Ishikawa (cell line): ENCODE measurements around the gene ALKBH8.

Experiments used
- CEBPB ChIP-seq: IDR thresholded peaks from 2 replicates; pipeline ENCODE4 v1.6.1; 2012
- CREB1 ChIP-seq: IDR thresholded peaks from 2 replicates; pipeline ENCODE4 v1.6.1; 2012; ENCODE audit warnings: low read depth
- EGR1 ChIP-seq: IDR thresholded peaks from 2 replicates; pipeline ENCODE4 v1.6.1; 2012
- EP300 ChIP-seq: IDR thresholded peaks from 2 replicates; pipeline ENCODE4 v1.6.1; 2012; ENCODE audit warnings: borderline replicate concordance
- FOXM1 ChIP-seq: IDR thresholded peaks from 2 replicates; pipeline ENCODE4 v1.6.1; 2012; ENCODE audit warnings: low read depth, borderline replicate concordance
- RAD21 ChIP-seq: IDR thresholded peaks from 2 replicates; pipeline ENCODE4 v1.6.1; 2012; ENCODE audit warnings: low read depth
- REST ChIP-seq: IDR thresholded peaks from 2 replicates; pipeline ENCODE4 v1.6.1; 2012; ENCODE audit warnings: low read depth, mild to moderate bottlenecking
- TAF1 ChIP-seq: IDR thresholded peaks from 2 replicates; pipeline ENCODE4 v1.6.1; 2012; ENCODE audit warnings: low read depth, mild to moderate bottlenecking
- TEAD4 ChIP-seq: IDR thresholded peaks from 2 replicates; pipeline ENCODE4 v1.6.1; 2012
- YY1 ChIP-seq: IDR thresholded peaks from 2 replicates; pipeline ENCODE4 v1.6.1; 2012; ENCODE audit warnings: low read depth
- ZBTB7A ChIP-seq: IDR thresholded peaks from 2 replicates; pipeline ENCODE4 v1.6.1; 2012; ENCODE audit warnings: low read depth
- TF ChIP-seq, protein P1 (sequence below): IDR thresholded peaks from 2 replicates; pipeline ENCODE4 v1.6.1; 2012

GRCh38 chr11:107587306-107587979, 21.9 kb upstream of the ALKBH8 start:
- TF ChIP-seq EGR1 (no peak), REST (no peak), RAD21 (no peak), TEAD4 (no peak), CEBPB (no peak), CREB1 (no peak), EP300 (no peak), FOXM1 (no peak), TAF1 (no peak), YY1 (no peak), ZBTB7A (no peak)
- TF ChIP-seq, protein P1, sequence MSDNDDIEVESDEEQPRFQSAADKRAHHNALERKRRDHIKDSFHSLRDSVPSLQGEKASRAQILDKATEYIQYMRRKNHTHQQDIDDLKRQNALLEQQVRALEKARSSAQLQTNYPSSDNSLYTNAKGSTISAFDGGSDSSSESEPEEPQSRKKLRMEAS, result no peak
